Esophagus muscularis mucosa (tissue), 4 donors: ENCODE measurements around the gene KLHL29.

Source experiments
- EP300 ChIP-seq: sonication (generic); formaldehyde crosslinking; IDR thresholded peaks from one replicate; pipeline ENCODE4 v1.6.1; 2017; ENCODE audit warnings: antibody characterized with exemption
- POLR2A ChIP-seq: fragments of 450-650 bp; IDR thresholded peaks from one replicate; pipeline ENCODE4 v1.6.1; 2017; ENCODE audit warnings: antibody characterized with exemption, moderate library complexity, mild to moderate bottlenecking, low read depth
- POLR2AphosphoS5 ChIP-seq, 2 donors: sonication (generic); formaldehyde crosslinking; IDR thresholded peaks; one replicate each; pipeline ENCODE4 v1.6.1; 2017; ENCODE audit warnings: antibody characterized with exemption in 2 of 2
- TF ChIP-seq, protein P1 (sequence below), 3 experiments: fragments of 200-600 bp in 2 of 3; fragments of 450-650 bp in 1 of 3; sonication (generic) in 2 of 3; IDR thresholded peaks; one replicate each; pipeline ENCODE4 v1.5.1; 2017 to 2019; ENCODE audit warnings: antibody characterized with exemption in 3 of 3, mild to moderate bottlenecking in 2 of 3, moderate library complexity in 1 of 3

DNA sequence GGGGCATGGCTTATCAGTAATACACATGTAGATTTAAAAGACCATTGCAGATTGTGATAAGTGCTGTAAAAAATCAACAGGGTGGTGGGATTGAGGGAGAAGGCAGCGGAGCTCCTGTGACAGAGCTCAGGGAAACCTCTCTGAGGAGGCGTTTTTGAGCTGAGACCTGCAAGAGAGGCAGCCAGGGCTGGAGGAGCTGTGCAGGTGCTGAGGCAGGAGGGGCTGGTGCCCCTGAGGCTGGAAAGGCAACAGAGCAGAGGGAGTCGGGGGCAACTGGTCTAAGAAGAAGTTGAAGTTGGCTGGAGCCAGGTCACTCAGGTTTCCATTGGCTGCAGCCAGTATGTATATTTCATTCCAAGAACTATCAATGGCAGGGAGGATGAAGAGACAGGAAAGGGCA, 47.6 kb downstream of the KLHL29 start:
- TF ChIP-seq, protein P1, sequence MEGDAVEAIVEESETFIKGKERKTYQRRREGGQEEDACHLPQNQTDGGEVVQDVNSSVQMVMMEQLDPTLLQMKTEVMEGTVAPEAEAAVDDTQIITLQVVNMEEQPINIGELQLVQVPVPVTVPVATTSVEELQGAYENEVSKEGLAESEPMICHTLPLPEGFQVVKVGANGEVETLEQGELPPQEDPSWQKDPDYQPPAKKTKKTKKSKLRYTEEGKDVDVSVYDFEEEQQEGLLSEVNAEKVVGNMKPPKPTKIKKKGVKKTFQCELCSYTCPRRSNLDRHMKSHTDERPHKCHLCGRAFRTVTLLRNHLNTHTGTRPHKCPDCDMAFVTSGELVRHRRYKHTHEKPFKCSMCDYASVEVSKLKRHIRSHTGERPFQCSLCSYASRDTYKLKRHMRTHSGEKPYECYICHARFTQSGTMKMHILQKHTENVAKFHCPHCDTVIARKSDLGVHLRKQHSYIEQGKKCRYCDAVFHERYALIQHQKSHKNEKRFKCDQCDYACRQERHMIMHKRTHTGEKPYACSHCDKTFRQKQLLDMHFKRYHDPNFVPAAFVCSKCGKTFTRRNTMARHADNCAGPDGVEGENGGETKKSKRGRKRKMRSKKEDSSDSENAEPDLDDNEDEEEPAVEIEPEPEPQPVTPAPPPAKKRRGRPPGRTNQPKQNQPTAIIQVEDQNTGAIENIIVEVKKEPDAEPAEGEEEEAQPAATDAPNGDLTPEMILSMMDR (IDR thresholded peaks at IDR 0.05): no peak
- TF ChIP-seq POLR2A (no peak), POLR2AphosphoS5 (IDR thresholded peaks at IDR 0.05) (no peak), EP300 (no peak)
